Activated B cell treated with CpG ODN at 0.5 μM for 24 hours (primary cell): ENCODE results near the gene ADAT3. TPM values are rescaled to one million over a fixed set of nuclear protein-coding genes. Genes with fewer than 3 reads are reported as not detected.
A peak's percentile ranks its signal among the peaks of the same experiment; 100 is the strongest.

Experiments used
- ATAC-seq: fragments of 200-7000 bp; cut with Tn5 transposase; one replicate; pipeline ENCODE4 v1.10.0; 2021; ENCODE audit warnings: low read depth, mild to moderate bottlenecking, moderate library complexity
- CTCF ChIA-PET: fragments of 350-600 bp; sonication (Branson Sonifier 250); formaldehyde crosslinking; loops from one replicate; lab custom pipeline; 2021; ENCODE audit warnings: antibody characterized with exemption; lab: Charles Lee
- POLR2A ChIA-PET: fragments of 350-600 bp; sonication (Branson Sonifier 250); formaldehyde crosslinking; loops from one replicate; lab custom pipeline; 2021; ENCODE audit warnings: antibody characterized with exemption; lab: Charles Lee
- DNase-seq: peaks from one replicate; pipeline ENCODE4 v3.0.0; 2022
- H3K27ac Mint-ChIP-seq: one replicate; pipeline ENCODE4 v1.8.0; 2020; ENCODE audit warnings: mixed read lengths
- H3K27me3 Mint-ChIP-seq: one replicate; pipeline ENCODE4 v1.8.0; 2021; ENCODE audit warnings: mixed read lengths
- H3K36me3 Mint-ChIP-seq: one replicate; pipeline ENCODE4 v1.8.0; 2021; ENCODE audit warnings: low read depth, mixed read lengths
- H3K4me1 Mint-ChIP-seq: one replicate; pipeline ENCODE4 v1.8.0; 2021; ENCODE audit warnings: mixed read lengths
- H3K4me3 Mint-ChIP-seq: one replicate; pipeline ENCODE4 v1.8.0; 2020; ENCODE audit warnings: mild to moderate bottlenecking, mixed read lengths
- H3K9me3 Mint-ChIP-seq: one replicate; pipeline ENCODE4 v1.8.0; 2020; ENCODE audit warnings: mixed read lengths
- intact Hi-C: fragments of 100-400 bp; cut with micrococcal nuclease; formaldehyde crosslinking; loops from one replicate; pipeline ENCODE4 v1.15.1; 2024
- total RNA-seq: library from RNA; stranded (reverse); gene quantifications from 2 replicates; pipeline ENCODE4 v1.2.3, GENCODE V29; 2022
- TF ChIP-seq, protein P1 (sequence below): fragments of 200-600 bp; IDR thresholded peaks from one replicate; pipeline ENCODE4 v1.8.0; 2022; ENCODE audit warnings: antibody characterized with exemption, mild to moderate bottlenecking

Gene ADAT3
- total RNA-seq, 1 donor from 2014 or later, result 14.1 TPM

DNA sequence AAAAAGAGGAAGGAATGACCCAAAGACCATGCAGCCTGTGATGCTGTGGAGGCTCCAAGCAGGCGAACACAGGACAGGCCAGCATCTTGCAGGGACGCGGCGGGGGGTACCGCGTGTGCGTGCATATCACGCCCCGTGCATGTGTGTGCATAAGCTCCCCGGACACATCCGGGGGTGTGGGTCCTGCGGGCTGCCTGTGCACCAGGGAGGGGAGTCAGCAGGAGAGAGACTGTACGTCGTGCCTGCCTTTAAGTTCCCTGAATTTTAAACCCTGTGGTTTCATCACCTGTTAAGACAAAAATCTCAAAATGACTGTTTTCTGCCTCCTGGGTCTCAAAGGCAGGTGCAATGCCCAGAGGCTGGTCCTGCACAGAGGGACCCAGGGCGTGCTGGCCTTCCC is 16.6 kb downstream of the ADAT3 start:
- intact Hi-C loops, result no loop called here
- Mint-ChIP-seq H3K9me3 (no peaks in the 10 kb centered on the region), H3K27me3 (no peaks in the 10 kb centered on the region), H3K4me3 (no peak overlapping the region), H3K27ac (no peak overlapping the region), H3K36me3 (peaks cover 46% of the 10 kb centered on the region), H3K4me1 (peaks cover 2% of the 10 kb centered on the region)
- CTCF ChIA-PET, result no interaction called here
- TF ChIP-seq, protein P1, sequence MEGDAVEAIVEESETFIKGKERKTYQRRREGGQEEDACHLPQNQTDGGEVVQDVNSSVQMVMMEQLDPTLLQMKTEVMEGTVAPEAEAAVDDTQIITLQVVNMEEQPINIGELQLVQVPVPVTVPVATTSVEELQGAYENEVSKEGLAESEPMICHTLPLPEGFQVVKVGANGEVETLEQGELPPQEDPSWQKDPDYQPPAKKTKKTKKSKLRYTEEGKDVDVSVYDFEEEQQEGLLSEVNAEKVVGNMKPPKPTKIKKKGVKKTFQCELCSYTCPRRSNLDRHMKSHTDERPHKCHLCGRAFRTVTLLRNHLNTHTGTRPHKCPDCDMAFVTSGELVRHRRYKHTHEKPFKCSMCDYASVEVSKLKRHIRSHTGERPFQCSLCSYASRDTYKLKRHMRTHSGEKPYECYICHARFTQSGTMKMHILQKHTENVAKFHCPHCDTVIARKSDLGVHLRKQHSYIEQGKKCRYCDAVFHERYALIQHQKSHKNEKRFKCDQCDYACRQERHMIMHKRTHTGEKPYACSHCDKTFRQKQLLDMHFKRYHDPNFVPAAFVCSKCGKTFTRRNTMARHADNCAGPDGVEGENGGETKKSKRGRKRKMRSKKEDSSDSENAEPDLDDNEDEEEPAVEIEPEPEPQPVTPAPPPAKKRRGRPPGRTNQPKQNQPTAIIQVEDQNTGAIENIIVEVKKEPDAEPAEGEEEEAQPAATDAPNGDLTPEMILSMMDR, result no peak
- ATAC-seq (no peak), DNase-seq (no peak)
- POLR2A ChIA-PET, result interaction anchor here (0.6 kb wide), 1 partner anchor 131 kb away, joined by 4 read pairs; no protein-coding TSS in a partner anchor

DNA sequence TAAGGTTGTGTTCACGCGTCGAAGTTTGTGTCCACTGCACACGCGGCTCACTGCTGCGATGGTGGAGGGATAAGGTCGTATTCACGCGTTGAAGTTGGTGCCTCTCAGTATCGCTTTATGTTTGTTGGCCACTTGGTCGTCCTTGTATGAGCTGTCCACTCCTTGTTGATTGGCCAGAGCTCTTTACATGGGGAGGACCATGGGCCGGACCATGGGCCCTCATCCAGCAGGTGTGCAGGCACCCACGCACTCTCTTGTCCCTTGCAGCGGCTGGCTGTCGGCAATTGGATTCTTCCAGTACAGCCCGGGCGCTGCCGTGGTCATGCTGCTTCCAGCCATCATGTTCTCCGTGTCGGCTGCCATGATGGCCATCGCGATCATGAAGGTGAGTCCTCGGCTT is 17.6 kb downstream of the ADAT3 start:
- Mint-ChIP-seq H3K36me3 (peaks cover 42% of the 10 kb centered on the region), H3K4me1 (peaks cover 5% of the 10 kb centered on the region), H3K27me3 (no peaks in the 10 kb centered on the region), H3K4me3 (no peak overlapping the region), H3K27ac (peak overlapping the region; percentile 35), H3K9me3 (no peaks in the 10 kb centered on the region)
- intact Hi-C loops, result no loop called here
- ChIA-PET POLR2A (interaction anchor here (0.6 to 2.2 kb wide), 8 partner anchors 17 to 553 kb away, joined by 3 to 8 read pairs (median 6); partner anchors contain the start of genes ADAT3, GADD45B and SCAMP4), CTCF (no interaction called here)
- no peak for DNase-seq
- TF ChIP-seq, protein P1, result no peak
- ATAC-seq, result no peak

DNA sequence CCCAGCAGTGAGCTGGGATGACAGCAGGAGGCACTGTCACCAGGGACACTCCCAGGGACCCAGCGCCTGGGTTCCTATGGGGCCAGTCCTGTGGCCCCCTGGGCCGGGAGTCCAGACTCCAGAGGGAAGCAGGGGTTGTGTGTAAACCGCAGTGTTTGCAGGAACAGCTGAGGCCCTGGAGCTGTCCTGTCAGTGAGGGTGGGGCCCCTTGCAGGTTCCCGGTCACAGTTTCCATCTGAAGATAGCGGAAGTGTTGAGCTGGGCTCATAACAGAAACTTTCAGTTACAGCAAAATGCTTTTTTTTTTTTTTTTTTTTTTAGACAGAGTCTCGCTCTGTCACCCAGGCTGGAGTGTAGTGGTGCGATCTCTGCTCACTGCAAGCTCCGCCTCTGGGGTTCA is 18.1 kb downstream of the ADAT3 start:
- CTCF ChIA-PET, result interaction anchor here (1.1 kb wide), 1 partner anchor 59 kb away, joined by 3 read pairs; no protein-coding TSS in a partner anchor
- TF ChIP-seq, protein P1, result no peak
- no peak overlapping the region for H3K4me3 Mint-ChIP-seq
- no peaks in the 10 kb centered on the region for H3K9me3 Mint-ChIP-seq
- ATAC-seq (peak; percentile 87), DNase-seq (no peak)
- no peaks in the 10 kb centered on the region for H3K27me3 Mint-ChIP-seq
- H3K36me3 Mint-ChIP-seq, result peaks cover 38% of the 10 kb centered on the region
- H3K4me1 Mint-ChIP-seq, result peaks cover 7% of the 10 kb centered on the region
- intact Hi-C loops, result no loop called here
- H3K27ac Mint-ChIP-seq, result peak overlapping the region; percentile 41
- POLR2A ChIA-PET, result interaction anchor here (0.5 to 2.2 kb wide), 11 partner anchors 10 to 553 kb away, joined by 3 to 8 read pairs (median 6); partner anchors contain the start of genes ADAT3, GADD45B and SCAMP4

DNA sequence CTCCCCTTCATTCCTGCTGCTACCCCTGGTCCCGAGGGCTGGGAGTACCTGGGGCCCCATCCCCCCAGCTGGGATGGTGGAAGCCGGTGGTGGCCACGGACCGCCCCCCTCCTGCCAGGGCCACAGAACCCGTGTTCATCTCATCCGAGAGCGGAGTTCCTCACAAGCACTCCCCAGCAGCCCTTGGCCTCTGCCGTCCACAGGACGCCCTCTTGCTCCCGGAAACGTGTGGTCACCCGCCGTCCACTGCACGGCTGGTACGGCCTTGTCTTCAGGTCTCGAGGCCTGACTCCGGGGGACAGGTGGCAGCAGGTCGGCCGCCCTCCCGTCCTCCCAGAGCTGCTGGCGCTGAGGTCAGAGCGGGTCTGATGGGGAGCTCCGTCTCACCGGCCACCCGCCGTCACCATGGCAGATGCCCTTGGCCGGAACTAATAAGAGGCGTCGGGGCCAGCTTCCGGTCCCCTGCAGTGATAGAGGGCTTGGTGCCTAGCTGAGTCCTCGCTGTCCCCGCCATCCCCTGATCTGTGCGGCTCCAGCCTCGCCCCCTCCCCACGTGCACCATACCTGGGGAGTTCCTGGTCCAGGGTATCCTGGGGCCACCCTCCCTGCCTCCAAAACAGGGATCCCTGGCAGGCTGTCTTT is 19.2 kb downstream of the ADAT3 start:
- no peaks in the 10 kb centered on the region for H3K9me3 Mint-ChIP-seq
- ATAC-seq, result no peak
- POLR2A ChIA-PET, result interaction anchor here (0.7 to 2.2 kb wide), 4 partner anchors 8 to 60 kb away, joined by 3 to 8 read pairs (median 5); partner anchors contain the start of genes ADAT3 and SCAMP4
- DNase-seq, result no peak
- TF ChIP-seq, protein P1, result no peak
- H3K36me3 Mint-ChIP-seq, result peaks cover 34% of the 10 kb centered on the region
- CTCF ChIA-PET, result interaction anchor here (1.0 to 1.1 kb wide), 2 partner anchors 58 to 60 kb away, joined by 3 read pairs; no protein-coding TSS in a partner anchor
- H3K4me3 Mint-ChIP-seq, result no peak overlapping the region
- H3K27ac Mint-ChIP-seq, result no peak overlapping the region
- intact Hi-C loops, result no loop called here
- no peaks in the 10 kb centered on the region for H3K27me3 Mint-ChIP-seq
- peaks cover 11% of the 10 kb centered on the region for H3K4me1 Mint-ChIP-seq

DNA sequence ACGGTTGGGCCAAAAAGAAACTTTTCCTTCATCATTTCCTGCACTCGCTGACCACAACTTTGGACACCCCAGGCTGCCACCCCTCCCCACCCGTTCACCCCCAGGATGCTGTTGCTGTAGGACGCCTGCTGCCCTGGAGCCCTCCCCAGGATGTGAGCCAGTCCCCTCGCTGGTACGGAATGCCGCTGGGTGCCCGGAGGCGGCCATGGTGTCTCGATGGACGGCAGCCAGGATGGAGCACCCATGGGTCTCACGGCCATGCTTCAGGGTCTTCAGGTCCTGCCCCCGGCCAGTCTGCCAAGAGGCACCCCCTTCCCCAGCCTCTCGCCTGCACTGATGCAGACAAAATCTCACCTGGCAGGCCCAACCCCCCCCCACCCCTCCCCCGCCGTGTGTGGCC is 20.3 kb downstream of the ADAT3 start:
- no peaks in the 10 kb centered on the region for H3K9me3 Mint-ChIP-seq
- H3K4me1 Mint-ChIP-seq, result peaks cover 20% of the 10 kb centered on the region
- ChIA-PET POLR2A (interaction anchor here (0.5 kb wide), 1 partner anchor 232 kb away, joined by 5 read pairs; no protein-coding TSS in a partner anchor), CTCF (no interaction called here)
- peaks cover 27% of the 10 kb centered on the region for H3K36me3 Mint-ChIP-seq
- ATAC-seq, result no peak
- H3K27ac Mint-ChIP-seq, result no peak overlapping the region
- DNase-seq, result no peak
- TF ChIP-seq, protein P1, result no peak
- no peaks in the 10 kb centered on the region for H3K27me3 Mint-ChIP-seq
- intact Hi-C loops, result loop anchor here (5.0 kb wide), 1 partner anchor 92 kb away; the partner anchor contains the start of gene BTBD2
- no peak overlapping the region for H3K4me3 Mint-ChIP-seq
